ENCODE results near the gene CXCR5. TPM values are rescaled to one million over a fixed set of nuclear protein-coding genes. Genes with fewer than 3 reads are reported as not detected.

Gene CXCR5
- total and polyA plus RNA-seq, 7 donors: 0.14 to 0.25 (median 0.19) TPM; not detected in 3

GRCh38 chr11:118933486-118933885 is 49.8 kb downstream of the CXCR5 start:
- ATAC-seq: peak; percentile 11 to 55 (median 34)
- H3K9me3 ChIP-seq: no peaks in the 10 kb centered on the region
- H3K4me1 ChIP-seq: peaks cover 16% of the 10 kb centered on the region
- intact Hi-C loops (cut with DNase I): loop anchor here in 1 of 2 donors (5.0 kb wide), 1 partner anchor 36 kb away; no protein-coding TSS in a partner anchor
- H3K4me3 ChIP-seq: no peak overlapping the region
- TF ChIP-seq, protein P1, sequence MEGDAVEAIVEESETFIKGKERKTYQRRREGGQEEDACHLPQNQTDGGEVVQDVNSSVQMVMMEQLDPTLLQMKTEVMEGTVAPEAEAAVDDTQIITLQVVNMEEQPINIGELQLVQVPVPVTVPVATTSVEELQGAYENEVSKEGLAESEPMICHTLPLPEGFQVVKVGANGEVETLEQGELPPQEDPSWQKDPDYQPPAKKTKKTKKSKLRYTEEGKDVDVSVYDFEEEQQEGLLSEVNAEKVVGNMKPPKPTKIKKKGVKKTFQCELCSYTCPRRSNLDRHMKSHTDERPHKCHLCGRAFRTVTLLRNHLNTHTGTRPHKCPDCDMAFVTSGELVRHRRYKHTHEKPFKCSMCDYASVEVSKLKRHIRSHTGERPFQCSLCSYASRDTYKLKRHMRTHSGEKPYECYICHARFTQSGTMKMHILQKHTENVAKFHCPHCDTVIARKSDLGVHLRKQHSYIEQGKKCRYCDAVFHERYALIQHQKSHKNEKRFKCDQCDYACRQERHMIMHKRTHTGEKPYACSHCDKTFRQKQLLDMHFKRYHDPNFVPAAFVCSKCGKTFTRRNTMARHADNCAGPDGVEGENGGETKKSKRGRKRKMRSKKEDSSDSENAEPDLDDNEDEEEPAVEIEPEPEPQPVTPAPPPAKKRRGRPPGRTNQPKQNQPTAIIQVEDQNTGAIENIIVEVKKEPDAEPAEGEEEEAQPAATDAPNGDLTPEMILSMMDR (IDR thresholded peaks at IDR 0.05): no peak
- no peak for DNase-seq
- H3K27me3 ChIP-seq (ENCODE audit: insufficient read depth in 3 of 3, low read length in 2 of 3): no peaks in the 10 kb centered on the region
- no peaks in the 10 kb centered on the region for H3K36me3 ChIP-seq (ENCODE audit: insufficient read depth in 1 of 2, low read depth in 1 of 2)
- 3 to 14% (median 5%) methylated on average over 4 of the region's 4 CpGs for WGBS, 3 donors
- H3K27ac ChIP-seq: peak overlapping the region; percentile 70

DNA sequence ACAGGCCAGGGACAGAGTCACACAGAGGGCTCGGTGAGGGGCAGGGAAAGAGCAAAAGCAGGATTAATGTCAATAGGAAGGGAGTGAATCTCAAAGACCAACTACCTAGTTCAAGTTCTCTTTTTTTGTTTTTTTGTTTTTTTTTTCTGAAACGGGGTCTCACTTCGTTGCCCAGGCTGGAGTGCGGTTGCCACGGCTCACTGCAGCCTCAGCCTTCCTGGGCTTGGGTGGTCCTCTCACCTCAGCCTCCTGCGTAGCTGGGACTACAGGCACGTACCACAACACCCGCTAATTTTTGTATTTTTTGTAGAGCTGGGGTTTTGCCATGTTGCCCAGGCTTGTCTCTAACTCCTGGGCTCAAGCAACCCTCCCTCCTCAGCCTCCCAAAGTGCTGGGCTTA is 51.7 kb downstream of the CXCR5 start:
- H3K27ac ChIP-seq: no peak overlapping the region
- ATAC-seq (no peak), DNase-seq (no peak)
- H3K27me3 ChIP-seq (ENCODE audit: insufficient read depth in 3 of 3, low read length in 2 of 3): no peaks in the 10 kb centered on the region
- 85 to 91% (median 88%) methylated on average over 8 of the region's 8 CpGs for WGBS, 3 donors
- H3K4me3 ChIP-seq: no peak overlapping the region
- TF ChIP-seq, protein P1 (IDR thresholded peaks at IDR 0.05): no peak
- peaks cover 12% of the 10 kb centered on the region for H3K4me1 ChIP-seq
- no peaks in the 10 kb centered on the region for H3K36me3 ChIP-seq (ENCODE audit: insufficient read depth in 1 of 2, low read depth in 1 of 2)
- H3K9me3 ChIP-seq: no peaks in the 10 kb centered on the region
- intact Hi-C loops (cut with DNase I): loop anchor here in 1 of 2 donors (5.0 kb wide), 1 partner anchor 37 kb away; the partner anchor contains the start of gene FOXR1

DNA sequence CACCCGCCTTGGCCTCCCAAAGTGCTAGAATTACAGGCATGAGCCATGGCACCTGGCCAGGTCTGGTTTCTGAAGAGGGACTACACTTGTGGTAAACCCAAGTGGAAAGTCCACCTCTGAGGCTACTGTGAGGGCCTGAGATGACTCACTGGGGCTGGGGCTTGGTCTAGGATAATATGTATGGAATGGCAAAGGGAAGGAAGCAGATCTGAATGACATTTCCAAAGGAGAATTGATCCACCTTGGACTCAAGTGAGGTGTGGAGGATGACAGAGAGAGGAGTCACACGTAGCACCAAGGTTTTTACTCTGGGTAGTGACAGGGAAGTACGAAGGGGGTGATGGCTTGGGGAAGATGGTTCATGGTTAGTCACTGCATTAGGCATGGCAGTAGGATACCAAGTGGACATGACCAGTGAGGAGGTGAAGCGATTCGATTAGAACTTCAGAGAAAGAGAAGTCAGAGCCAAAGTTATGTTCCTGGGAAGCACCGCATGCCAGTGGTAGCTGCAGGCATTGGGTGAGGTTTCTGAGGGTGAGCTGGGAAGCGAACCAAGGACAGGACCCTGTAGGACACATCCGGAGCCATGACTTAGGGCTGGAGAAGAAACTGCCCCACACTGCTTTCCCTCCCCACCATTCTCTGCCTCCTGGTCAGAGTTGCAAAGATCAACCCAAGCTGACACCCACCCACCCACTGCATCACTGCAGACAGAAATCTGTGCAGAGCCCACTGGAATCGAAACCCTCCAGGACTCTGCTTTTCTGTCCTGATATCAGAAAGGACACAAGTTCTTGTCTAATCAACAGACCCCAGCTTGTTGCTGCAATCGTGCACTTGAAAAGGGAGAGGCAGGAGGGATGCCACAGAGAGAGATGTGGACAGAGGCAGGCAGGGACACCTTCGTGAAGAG is 55.1 kb downstream of the CXCR5 start:
- no peak overlapping the region for H3K4me3 ChIP-seq
- WGBS, 3 donors: 74 to 82% (median 74%) methylated on average over 11 of the region's 11 CpGs
- H3K9me3 ChIP-seq: no peaks in the 10 kb centered on the region
- DNase-seq (no peak), ATAC-seq (no peak)
- no peaks in the 10 kb centered on the region for H3K36me3 ChIP-seq (ENCODE audit: insufficient read depth in 1 of 2, low read depth in 1 of 2)
- H3K4me1 ChIP-seq: peaks cover under 1% of the 10 kb centered on the region
- H3K27me3 ChIP-seq (ENCODE audit: insufficient read depth in 3 of 3, low read length in 2 of 3): no peaks in the 10 kb centered on the region
- no peak overlapping the region for H3K27ac ChIP-seq
- TF ChIP-seq, protein P1 (IDR thresholded peaks at IDR 0.05): no peak
- intact Hi-C loops (cut with DNase I): loop anchor here in 1 of 2 donors (5.0 kb wide), 1 partner anchor 34 kb away; the partner anchor contains the start of gene FOXR1

- intact Hi-C loops (cut with DNase I): loop anchor here in 1 of 2 donors (5.0 kb wide), 1 partner anchor 33 kb away; the partner anchor contains the start of gene FOXR1
- WGBS, 3 donors: 60 to 72% (median 68%) methylated on average over 8 of the region's 8 CpGs
Observed at GRCh38 chr11:118939404-118939915, 55.8 kb downstream of the CXCR5 start.

More at GRCh38 chr11:118939404-118939915, 55.8 kb downstream of the CXCR5 start:
- DNase-seq (no peak), ATAC-seq (no peak)
- H3K4me1 ChIP-seq: no peaks in the 10 kb centered on the region
- H3K27me3 ChIP-seq (ENCODE audit: insufficient read depth in 3 of 3, low read length in 2 of 3): no peaks in the 10 kb centered on the region
- no peaks in the 10 kb centered on the region for H3K9me3 ChIP-seq
- H3K27ac ChIP-seq: no peak overlapping the region
- no peaks in the 10 kb centered on the region for H3K36me3 ChIP-seq (ENCODE audit: insufficient read depth in 1 of 2, low read depth in 1 of 2)
- TF ChIP-seq, protein P1 (IDR thresholded peaks at IDR 0.05): no peak
- no peak overlapping the region for H3K4me3 ChIP-seq
